Globus pallidus (tissue), 1 donor: ENCODE results near the gene SLC26A1.

Experiments
- DNase-seq: peaks from one replicate; pipeline ENCODE4 v3.0.0-alpha.2; 2015; ENCODE audit warnings: low spot score

The SLC26A1 gene

GRCh38 chr4:965048-965765 lies 28.0 kb downstream of the SLC26A1 start:
- DNase-seq: no peak

- DNase-seq: no peak
These were observed 28.7 kb downstream of the SLC26A1 start for GRCh38 chr4:964346-965025.

DNA sequence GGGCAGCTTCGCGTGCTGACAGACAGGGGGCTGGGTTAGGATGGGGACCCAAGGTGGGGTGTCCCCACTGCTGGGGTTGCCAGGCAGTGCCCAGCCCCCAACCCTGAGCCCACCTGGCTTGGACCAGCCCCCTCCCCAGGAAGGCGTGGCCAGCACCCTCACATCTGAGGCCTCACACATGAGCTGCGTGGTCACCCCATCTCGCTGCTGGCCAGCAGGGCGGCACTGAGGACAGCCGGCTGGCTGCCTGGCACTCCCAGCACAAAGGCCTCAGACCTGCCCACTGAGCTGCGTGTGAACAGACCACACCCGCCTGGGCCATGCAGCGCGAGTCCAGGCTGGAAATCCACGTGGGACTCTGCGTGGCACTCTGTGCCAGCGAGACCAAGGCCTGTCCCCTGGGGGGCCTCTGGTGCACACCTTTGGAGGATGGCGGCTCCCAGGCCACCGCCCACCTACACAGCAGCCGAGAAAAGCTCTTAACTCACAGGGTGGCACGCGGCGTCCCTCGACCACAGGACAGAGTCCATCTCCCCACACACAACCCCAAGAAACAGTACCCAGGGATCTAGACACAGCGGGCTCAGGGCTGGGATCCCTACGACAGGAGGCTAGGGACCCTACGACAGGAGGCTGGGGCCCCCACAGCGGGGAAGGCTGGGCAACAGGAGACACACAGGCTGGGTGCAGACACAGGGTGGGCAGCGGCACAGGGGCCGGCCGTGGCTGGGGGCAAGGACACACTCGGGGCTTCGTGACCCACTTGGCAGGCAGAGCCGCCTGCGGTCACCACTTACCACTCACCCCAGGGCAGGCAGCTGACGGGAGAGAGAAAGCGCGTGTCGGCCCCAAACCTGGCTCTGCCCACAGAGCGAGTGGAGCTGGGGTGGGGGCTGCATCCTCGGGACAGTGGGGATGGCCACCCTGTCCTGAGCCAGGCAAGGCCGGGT lies 29.7 kb downstream of the SLC26A1 start:
- no peak for DNase-seq

GRCh38 chr4:962231-963208 lies 30.7 kb downstream of the SLC26A1 start:
- DNase-seq: no peak

DNA sequence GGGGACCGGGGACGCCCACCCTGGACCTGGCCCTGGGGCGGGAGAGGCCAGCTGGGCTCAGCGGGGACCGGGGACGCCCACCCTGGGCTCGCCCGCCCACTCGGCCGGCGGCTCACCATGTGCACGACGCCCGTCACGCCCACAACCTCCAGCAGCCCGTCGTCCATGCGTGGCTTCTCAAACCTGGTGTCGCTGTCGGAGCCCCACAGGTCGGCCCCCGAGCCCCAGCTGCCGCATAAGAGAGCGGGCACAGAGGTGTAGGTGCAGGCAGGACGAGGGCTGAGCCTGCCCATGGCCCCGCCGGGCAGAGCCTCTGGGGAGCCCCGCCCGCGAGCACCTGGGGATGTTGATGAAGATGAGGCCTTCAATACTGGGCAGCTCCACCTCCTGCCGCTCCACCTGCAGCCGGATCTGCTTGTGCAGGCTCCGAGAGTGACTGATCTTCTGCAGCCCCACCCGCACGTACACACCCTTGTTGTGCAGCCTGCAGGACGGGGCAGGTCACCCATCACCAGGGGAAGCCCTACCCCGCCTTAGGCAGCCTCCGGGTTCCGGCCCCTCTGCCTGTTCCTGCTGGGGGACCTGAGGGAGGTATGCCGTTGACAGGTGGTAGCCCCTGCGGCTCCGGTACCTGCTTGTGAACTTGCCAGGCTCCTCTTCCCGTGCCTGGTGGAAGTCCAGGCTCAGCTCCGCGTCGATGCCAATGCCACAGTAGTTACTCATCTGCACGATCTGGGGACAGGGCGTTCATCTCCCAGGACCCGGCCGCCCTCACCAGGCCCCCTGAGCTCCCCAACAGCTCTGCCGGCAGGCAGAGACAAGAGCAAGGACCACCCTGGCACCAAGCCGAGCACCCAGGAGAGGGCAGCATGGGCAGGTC lies 31.6 kb downstream of the SLC26A1 start:
- DNase-seq: no peak

DNA sequence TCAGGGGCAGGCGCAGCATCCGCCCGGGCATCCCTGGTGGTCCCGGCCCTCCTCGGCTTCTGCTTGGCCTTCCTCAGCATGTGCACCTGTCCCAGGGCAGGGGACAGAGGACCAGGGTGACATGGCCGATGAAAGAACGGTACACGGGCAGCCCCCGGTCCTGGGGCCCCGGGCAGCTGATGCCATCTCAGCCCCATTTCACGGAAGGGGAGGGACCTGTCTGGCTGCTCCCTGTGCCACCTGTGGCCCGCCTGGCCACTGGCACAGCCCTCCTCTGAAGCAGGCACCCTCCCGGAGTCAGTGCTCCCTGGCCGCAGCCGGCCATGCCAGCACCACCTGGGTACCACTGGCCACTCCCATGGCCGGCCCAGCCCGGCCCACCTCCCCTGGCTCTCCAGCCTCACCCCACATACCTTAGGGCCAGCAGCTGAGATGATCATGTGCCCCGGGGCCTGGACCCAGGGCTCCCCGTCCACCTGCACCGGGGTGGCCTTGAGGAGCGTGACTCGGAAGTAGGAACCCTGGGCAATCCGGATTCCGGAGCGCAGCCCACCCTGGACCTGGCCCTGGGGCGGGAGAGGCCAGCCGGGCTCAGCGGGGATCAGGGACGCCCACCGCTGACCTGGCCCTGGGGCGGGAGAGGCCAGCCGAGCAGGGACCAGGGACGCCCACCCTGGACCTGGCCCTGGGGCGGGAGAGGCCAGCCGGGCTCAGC lies 32.4 kb downstream of the SLC26A1 start:
- DNase-seq: no peak

DNA sequence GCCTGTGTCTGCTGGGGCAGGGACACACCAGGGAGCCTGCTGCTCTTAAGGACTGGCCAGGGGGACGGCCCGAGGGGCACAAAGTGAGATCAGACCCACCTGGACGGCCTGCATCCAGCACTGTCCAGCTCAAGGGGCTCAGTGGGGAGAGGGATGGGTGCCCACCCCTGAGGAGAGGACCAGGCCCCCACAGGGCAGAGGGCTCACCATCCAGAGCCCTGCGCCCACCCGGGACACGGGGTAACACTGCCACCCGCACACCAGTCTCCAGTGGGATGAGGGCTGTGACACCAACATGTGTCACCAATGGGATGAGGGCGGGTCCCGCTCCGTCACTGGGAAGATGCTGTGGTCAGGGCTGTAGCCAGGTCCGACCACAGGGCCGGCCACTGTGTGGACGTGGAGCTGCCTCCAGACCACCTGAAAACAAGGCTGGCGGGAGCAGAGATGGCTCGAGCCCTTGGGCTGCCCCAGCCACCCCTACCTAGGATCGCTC lies 33.0 kb downstream of the SLC26A1 start:
- no peak for DNase-seq

- no peak for DNase-seq
These were observed 33.7 kb downstream of the SLC26A1 start for GRCh38 chr4:959338-960139.

DNA sequence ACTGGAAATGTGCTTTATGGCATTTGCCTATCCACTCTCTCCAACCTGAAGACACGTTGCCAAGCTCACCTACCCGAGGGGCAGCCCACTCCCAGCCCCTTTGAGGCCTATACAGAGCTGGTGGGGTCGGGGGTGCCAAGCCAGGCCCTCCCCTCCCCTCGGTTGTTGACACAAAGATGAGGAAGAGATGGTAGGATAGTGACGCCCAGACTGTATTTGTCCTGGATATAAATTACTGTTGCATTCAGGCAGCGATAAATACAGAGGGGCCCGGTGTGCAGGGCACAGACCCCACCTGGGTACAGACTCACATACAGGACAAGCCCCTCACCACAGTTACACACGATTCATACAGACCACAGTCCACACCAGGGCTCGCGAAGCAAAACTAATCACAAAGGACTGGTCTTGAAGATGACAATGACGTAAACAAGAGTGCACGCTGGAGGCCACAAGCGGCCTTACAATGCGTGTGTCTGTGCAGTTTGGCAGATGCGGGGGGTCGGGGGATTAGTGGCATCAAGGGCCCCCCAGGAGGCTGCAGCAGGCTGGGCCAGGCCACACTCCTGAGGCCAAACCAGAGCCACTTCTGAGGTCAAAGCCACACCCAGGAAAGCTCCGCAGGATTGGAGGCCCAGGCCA lies 34.4 kb downstream of the SLC26A1 start:
- no peak for DNase-seq

DNA sequence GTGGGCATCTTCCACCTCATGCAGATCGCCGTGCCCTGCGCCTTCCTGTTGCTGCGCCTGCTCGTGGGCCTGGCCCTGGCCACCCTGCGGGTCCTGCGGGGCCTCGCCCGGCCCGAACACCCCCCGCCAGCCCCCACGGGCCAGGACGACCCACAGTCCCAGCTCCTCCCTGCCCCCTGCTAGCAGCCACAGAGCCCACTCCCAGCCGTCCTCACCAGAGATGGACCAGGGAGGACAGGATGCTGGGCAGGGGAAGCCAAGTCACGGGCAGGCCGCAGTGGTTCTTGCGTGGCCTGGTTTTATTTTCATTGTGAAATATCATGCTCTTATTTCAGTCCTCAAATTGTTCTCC lies 34.9 kb downstream of the SLC26A1 start:
- DNase-seq: no peak

DNA sequence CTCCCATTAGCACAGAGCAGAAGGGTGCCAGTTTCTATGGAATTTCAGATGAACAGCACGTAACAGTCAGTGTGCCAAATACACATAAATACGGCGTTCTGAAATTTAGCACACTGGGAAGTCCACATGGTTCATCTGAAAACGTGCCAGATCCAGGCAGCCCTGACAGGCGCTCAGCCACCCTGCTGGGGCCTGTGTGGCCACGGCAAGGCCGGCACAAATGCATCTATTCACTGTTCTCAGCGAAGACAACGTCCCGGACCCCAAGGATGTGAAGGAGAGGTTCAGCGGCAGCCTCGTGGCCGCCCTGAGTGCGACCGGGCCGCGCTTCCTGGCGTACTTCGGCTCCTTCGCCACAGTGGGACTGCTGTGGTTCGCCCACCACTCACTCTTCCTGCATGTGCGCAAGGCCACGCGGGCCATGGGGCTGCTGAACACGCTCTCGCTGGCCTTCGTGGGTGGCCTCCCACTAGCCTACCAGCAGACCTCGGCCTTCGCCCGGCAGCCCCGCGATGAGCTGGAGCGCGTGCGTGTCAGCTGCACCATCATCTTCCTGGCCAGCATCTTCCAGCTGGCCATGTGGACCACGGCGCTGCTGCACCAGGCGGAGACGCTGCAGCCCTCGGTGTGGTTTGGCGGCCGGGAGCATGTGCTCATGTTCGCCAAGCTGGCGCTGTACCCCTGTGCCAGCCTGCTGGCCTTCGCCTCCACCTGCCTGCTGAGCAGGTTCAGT lies 35.5 kb downstream of the SLC26A1 start:
- DNase-seq: no peak

- no peak for DNase-seq
These were observed 36.0 kb downstream of the SLC26A1 start for GRCh38 chr4:957231-957580.

GRCh38 chr4:956531-957230 lies 36.5 kb downstream of the SLC26A1 start:
- no peak for DNase-seq

DNA sequence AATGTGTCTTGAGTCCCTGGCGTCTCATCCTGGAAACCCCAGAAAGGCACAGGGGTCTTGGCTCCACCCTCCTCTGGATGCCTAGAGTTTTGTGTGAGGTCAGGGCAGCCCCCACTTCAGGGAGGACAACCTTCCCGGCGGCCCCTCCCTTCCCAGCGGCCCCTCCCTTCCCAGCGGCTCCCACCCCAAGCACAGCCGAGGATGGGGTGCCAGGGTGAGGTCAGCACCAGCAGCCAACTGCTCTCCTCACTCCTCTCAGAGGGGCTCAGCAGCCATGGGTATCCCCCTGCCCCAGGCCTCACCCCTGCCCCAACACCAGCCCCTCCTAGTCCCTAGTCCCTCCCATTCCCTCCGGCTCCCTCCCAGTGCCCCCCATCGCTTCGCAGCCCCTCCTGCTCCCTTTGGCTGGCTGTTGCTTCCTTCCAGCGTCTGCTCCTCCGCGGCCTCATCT lies 37.2 kb downstream of the SLC26A1 start:
- DNase-seq: no peak

DNA sequence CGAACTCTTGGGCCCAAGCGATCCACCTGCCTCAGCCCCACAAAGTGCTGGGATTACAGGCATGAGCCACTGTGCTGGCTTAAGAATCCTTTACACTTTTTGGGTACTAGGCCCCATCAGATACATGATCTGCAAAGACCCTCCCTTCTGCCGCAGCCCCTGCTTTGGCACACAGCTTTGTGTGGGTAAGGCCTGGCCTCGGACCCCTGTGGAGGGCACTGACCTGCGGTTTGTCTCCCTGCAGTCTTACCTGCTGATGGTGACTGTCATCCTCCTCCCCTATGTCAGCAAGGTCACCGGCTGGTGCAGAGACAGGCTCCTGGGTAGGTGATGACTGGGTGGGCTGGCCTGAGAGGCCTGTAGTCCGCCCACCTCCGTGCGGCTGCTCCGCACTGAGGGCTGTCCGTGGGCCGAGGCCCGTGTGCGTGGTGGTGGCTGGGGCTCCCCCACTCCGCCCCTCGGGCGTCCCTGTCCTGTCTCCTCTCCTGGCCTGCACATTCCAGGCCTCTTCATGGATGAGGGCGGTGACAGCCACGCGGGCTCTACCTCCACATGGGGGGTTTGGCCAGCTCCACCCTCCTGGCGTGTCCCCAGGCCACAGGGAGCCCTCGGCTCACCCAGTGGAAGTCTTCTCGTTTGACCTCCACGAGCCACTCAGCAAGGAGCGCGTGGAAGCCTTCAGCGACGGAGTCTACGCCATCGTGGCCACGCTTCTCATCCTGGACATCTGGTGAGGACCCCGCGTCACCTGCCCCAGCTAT lies 37.9 kb downstream of the SLC26A1 start:
- DNase-seq: no peak
